Esophagus (tissue), 2 donors: ENCODE measurements around the gene NEIL1. TPM values are rescaled to one million over a fixed set of nuclear protein-coding genes. Genes with fewer than 3 reads are reported as not detected.
"Not testable (repeated sequence)": the region's sequence is repeated elsewhere in the genome, so short reads cannot be mapped to it uniquely, and the experiment has no call there.

Source experiments
- H3K27ac ChIP-seq, 2 donors: one replicate each; pipeline ENCODE4 v1.5.1; 2013; ENCODE audit warnings: low read depth in 2 of 2, mild to moderate bottlenecking in 2 of 2, inconsistent platforms in 1 of 2, low read length in 1 of 2, moderate library complexity in 1 of 2
- H3K27me3 ChIP-seq, 2 donors: one replicate each; pipeline ENCODE4 v1.6.1; 2013; ENCODE audit warnings: low read length in 2 of 2, control low read depth in 1 of 2, mild to moderate bottlenecking in 1 of 2; ENCODE audit not compliant: insufficient read depth in 2 of 2, control insufficient read depth in 1 of 2
- H3K36me3 ChIP-seq, 2 donors: one replicate each; pipeline ENCODE4 v1.6.1; 2013; ENCODE audit warnings: low read length in 1 of 2; ENCODE audit not compliant: control insufficient read depth in 2 of 2, insufficient read depth in 2 of 2
- H3K4me1 ChIP-seq, 2 donors: one replicate each; pipeline ENCODE4 v1.6.1; 2013; ENCODE audit warnings: low read length in 1 of 2; ENCODE audit not compliant: control insufficient read depth in 2 of 2, insufficient read depth in 2 of 2
- H3K4me3 ChIP-seq, 2 donors: one replicate each; pipeline ENCODE4 v1.5.1; 2013; ENCODE audit warnings: low read length in 2 of 2, mild to moderate bottlenecking in 2 of 2, low read depth in 1 of 2, moderate library complexity in 1 of 2
- H3K9me3 ChIP-seq, 2 donors: one replicate each; pipeline ENCODE4 v1.6.1; 2013; ENCODE audit warnings: mild to moderate bottlenecking in 2 of 2, low read depth in 1 of 2, low read length in 1 of 2, moderate library complexity in 1 of 2; ENCODE audit not compliant: control insufficient read depth in 2 of 2, insufficient read depth in 1 of 2
- WGBS, 2 donors: extraction: QIAGEN DNeasy Blood & Tissue Kit; methylation state at CpG; one replicate each; pipeline ENCODE4 v1.1.7; 2013; 5-methylcytosine and 5-hydroxymethylcytosine counted together
- polyA plus RNA-seq, 2 donors: library from polyadenylated mRNA; stranded (reverse); fragments of 200-250 nt; gene quantifications; one replicate each; pipeline ENCODE4 v1.2.3, GENCODE V29; 2013
- donor health status: healthy with polysubstance abuse.
- donor health status: Bipolar disorder and iron deficiency.

Gene NEIL1
- polyA plus RNA-seq, 2 donors = 13.2 to 32.5 TPM

DNA sequence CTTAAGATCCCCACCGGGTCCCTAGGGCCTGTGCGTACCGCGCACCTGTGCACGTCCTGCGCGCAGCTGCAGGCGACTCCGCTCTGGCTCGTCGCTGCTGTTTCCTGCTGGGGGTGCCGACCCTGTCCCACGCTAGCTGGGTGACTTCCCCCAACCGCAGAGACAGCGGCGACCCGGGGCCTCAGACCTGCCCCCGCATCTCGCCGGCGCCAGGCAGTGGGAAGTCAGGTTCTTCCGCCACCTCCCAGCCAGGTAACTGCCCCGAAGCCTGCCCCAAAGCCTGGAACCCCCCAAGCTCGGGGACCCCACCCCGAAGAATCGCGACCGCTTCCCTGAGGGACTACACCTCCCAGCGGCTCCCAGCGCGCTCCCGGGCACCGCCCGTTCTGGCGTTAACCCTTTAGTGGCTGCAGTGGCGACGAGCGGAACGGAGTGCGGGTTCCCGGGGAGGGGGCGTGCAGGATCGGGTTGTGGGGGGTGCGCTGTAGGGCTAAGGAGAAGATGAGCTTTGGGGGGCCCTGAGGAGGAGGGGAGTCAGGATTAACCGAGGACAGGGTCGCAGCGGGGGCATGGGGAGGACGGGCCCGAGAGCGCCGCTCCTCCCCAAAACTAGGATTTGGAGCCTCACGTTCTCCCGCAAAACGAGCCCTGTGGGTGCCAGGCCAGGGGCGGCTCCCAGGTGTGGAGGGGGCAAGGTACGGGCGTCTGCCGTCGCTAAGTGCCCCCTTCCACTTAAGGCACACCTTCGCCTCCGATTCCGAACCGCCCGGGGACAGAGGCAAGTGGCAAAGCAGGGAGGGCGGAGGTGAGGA is 589 bp downstream of the NEIL1 start:
- Histone ChIP-seq H3K27ac (peak overlapping the region; percentile 47 to 60), H3K27me3 (no peaks in the 10 kb centered on the region), H3K9me3 (no peaks in the 10 kb centered on the region), H3K36me3 (no peaks in the 10 kb centered on the region), H3K4me3 (peak overlapping the region; percentile 81 to 86), H3K4me1 (peaks cover 7 to 8% of the 10 kb centered on the region in 2 donors)
- WGBS, 2 donors = 1 to 2% methylated on average over 63 to 65 of the region's 65 CpGs

GRCh38 chr15:75348034-75348561 is 1.3 kb downstream of the NEIL1 start:
- Histone ChIP-seq H3K36me3 (no peaks in the 10 kb centered on the region), H3K4me3 (peak overlapping the region; percentile 81 to 86), H3K4me1 (peaks cover 7 to 8% of the 10 kb centered on the region in 2 donors), H3K27ac (peak overlapping the region; percentile 36 to 60), H3K27me3 (no peaks in the 10 kb centered on the region), H3K9me3 (no peaks in the 10 kb centered on the region)
- WGBS, 2 donors = 2 to 3% methylated on average over 40 to 45 of the region's 45 CpGs

DNA sequence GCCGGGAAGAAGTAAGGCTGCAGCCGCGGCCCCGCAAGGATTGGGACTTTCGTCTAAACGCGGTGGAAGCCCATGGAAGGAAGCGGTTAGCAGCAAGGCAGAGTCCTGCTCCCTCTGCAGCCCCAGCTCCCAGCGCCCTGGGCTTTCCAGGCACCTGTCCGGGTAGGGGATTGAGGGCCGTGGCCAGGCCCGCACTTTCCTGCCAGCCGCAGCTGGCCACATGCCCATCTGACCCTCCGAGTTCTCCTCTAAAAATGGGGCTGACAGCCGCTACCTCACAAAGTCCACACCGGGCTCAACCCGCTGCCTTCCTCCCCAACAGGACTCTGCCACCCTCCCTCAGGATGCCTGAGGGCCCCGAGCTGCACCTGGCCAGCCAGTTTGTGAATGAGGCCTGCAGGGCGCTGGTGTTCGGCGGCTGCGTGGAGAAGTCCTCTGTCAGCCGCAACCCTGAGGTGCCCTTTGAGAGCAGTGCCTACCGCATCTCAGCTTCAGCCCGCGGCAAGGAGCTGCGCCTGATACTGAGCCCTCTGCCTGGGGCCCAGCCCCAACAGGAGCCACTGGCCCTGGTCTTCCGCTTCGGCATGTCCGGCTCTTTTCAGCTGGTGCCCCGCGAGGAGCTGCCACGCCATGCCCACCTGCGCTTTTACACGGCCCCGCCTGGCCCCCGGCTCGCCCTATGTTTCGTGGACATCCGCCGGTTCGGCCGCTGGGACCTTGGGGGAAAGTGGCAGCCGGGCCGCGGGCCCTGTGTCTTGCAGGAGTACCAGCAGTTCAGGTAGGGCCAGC is 1.9 kb downstream of the NEIL1 start:
- Histone ChIP-seq H3K27me3 (no peaks in the 10 kb centered on the region), H3K36me3 (no peaks in the 10 kb centered on the region), H3K27ac (peak overlapping the region in 1 of 2 donors; percentile 15), H3K4me3 (peak overlapping the region; percentile 81 to 86), H3K9me3 (no peaks in the 10 kb centered on the region), H3K4me1 (peaks cover 7 to 8% of the 10 kb centered on the region in 2 donors)
- 33% methylated on average over 40 to 46 of the region's 46 CpGs for WGBS, 2 donors

DNA sequence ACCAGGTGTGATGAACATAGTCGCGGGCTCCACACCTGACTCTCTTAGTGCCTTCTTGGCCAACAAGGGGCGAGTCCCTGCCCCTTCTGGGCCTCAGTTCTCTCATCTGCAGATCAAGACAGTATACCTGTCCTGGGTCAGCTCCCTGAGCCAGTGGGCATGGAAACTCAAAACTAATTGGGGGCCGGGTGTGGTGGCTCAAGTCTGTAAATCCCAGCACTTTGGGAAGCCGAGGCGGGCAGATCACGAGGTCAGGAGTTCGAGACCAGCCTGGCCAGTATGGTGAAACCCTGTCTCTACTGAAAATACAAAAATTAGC is 2.5 kb downstream of the NEIL1 start:
- H3K4me1 ChIP-seq, H3K36me3 ChIP-seq, H3K27me3 ChIP-seq, H3K9me3 ChIP-seq, H3K4me3 ChIP-seq, H3K27ac ChIP-seq: not testable (repeated sequence)
- WGBS, 2 donors = 78 to 87% methylated on average over 8 of the region's 8 CpGs

DNA sequence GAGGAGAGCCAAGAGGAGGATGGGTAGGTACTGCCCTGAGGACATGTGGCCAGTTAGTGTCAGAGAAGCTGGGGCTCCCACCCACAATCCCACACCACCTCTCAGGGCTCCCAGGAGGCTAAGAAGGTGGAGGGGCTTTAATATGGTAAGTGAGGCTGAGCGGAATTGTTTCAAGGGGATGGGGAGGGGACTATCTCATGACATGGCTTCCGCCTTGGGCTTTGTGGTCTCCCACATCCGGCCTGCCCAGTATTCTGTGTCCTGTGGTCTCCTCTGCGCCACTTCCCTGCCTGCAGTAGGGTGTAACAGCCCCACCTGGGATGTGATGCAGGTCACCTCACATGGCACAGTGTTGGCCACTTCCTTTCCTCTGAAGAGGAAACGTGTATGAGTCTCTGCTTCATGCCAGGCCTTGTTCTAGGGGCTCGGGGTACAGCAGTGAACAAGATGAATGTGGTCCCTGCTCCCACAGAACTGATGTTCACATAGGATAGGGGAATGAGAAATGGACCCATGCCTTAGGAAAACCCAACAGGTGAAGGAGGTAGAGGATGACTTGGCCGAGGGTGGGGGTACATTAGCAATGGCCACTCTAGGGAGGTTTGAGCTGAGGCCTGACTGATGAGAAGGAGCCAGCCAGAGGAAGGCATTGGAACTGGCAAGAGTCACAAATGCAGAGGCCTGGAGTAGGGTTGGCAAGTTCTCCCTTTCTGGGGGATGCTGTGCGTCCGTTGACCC is 3.2 kb downstream of the NEIL1 start:
- Histone ChIP-seq H3K4me3 (no peak overlapping the region), H3K9me3 (no peaks in the 10 kb centered on the region), H3K4me1 (peaks cover 7 to 8% of the 10 kb centered on the region in 2 donors), H3K36me3 (peaks cover 2 to 4% of the 10 kb centered on the region in 2 donors), H3K27me3 (no peaks in the 10 kb centered on the region), H3K27ac (no peak overlapping the region)
- WGBS, 2 donors = 81% methylated on average over 9 of the region's 9 CpGs

- peaks cover 2 to 4% of the 10 kb centered on the region in 2 donors for H3K36me3 ChIP-seq
- H3K4me1 ChIP-seq = peaks cover 7 to 8% of the 10 kb centered on the region in 2 donors
- no peaks in the 10 kb centered on the region for H3K27me3 ChIP-seq
- no peaks in the 10 kb centered on the region for H3K9me3 ChIP-seq
- H3K27ac ChIP-seq = no peak overlapping the region
- 76 to 82% methylated on average over 7 of the region's 7 CpGs for WGBS, 2 donors
- H3K4me3 ChIP-seq = no peak overlapping the region
These were observed 3.9 kb downstream of the NEIL1 start for GRCh38 chr15:75350601-75351361.

GRCh38 chr15:75352186-75353080 is 5.6 kb downstream of the NEIL1 start:
- Histone ChIP-seq H3K4me1 (peaks cover 7 to 8% of the 10 kb centered on the region in 2 donors), H3K36me3 (peaks cover 11 to 12% of the 10 kb centered on the region in 2 donors), H3K4me3 (no peak overlapping the region), H3K27ac (no peak overlapping the region), H3K9me3 (no peaks in the 10 kb centered on the region), H3K27me3 (no peaks in the 10 kb centered on the region)
- 88 to 90% methylated on average over 16 of the region's 16 CpGs for WGBS, 2 donors

DNA sequence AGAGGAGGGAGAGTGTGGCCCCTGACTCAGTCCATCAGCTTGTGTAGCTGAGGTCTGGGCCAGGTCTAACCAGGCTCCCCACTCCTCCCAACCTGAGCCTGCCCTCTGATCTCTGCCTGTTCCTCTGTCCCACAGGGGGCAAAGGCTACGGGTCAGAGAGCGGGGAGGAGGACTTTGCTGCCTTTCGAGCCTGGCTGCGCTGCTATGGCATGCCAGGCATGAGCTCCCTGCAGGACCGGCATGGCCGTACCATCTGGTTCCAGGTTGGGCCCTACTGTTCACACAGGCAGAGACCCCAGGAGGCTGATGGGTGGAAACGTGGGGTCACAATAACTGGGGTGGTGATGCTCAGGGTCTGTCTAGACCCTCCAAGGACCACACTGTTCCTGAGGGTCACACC is 6.8 kb downstream of the NEIL1 start:
- H3K4me3 ChIP-seq = no peak overlapping the region
- H3K27me3 ChIP-seq = no peaks in the 10 kb centered on the region
- H3K4me1 ChIP-seq = peaks cover 6% of the 10 kb centered on the region in 2 donors
- no peak overlapping the region for H3K27ac ChIP-seq
- H3K36me3 ChIP-seq = peaks cover 11 to 19% of the 10 kb centered on the region in 2 donors
- 79 to 82% methylated on average over 7 of the region's 7 CpGs for WGBS, 2 donors
- no peaks in the 10 kb centered on the region for H3K9me3 ChIP-seq
